GM12864 (cell line): ENCODE results near the gene STRN.

Experiments used
- DNase-seq: peaks from one replicate; pipeline ENCODE4 v3.0.0-alpha.2; 2011; ENCODE audit warnings: low read depth
- H3K4me3 ChIP-seq: 2 replicates; pipeline ENCODE4 v1.5.1; 2011; ENCODE audit warnings: mild to moderate bottlenecking, low read depth, low read length, control low read depth
- TF ChIP-seq, protein P1 (sequence below): IDR thresholded peaks from 2 replicates; pipeline ENCODE4 v1.5.1; 2011; ENCODE audit warnings: low read depth, mild to moderate bottlenecking, moderate library complexity, low read length, control low read depth, inconsistent platforms; ENCODE audit errors: missing control alignments

STRN gene

DNA sequence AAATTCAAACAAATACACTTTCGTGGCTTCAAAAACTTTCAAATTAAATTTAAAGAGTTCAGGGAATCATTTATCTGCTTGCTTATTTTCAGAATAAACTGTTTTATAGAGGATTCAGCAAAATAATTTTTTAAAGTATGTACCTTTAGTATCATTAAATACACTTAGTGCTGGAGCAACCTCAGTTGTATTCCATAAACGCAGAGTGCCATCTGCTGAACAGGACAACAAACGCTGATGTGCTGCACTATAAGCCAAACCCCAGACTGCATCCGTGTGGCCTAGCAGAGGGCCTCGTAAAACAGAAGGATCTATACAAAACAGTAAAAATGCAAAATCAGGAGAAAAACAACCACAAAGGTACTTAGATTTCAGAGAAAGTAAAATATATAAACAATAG, 108.6 kb downstream of the STRN start:
- no peak for DNase-seq
- no peak overlapping the region for H3K4me3 ChIP-seq
- TF ChIP-seq, protein P1, sequence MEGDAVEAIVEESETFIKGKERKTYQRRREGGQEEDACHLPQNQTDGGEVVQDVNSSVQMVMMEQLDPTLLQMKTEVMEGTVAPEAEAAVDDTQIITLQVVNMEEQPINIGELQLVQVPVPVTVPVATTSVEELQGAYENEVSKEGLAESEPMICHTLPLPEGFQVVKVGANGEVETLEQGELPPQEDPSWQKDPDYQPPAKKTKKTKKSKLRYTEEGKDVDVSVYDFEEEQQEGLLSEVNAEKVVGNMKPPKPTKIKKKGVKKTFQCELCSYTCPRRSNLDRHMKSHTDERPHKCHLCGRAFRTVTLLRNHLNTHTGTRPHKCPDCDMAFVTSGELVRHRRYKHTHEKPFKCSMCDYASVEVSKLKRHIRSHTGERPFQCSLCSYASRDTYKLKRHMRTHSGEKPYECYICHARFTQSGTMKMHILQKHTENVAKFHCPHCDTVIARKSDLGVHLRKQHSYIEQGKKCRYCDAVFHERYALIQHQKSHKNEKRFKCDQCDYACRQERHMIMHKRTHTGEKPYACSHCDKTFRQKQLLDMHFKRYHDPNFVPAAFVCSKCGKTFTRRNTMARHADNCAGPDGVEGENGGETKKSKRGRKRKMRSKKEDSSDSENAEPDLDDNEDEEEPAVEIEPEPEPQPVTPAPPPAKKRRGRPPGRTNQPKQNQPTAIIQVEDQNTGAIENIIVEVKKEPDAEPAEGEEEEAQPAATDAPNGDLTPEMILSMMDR = no peak

DNA sequence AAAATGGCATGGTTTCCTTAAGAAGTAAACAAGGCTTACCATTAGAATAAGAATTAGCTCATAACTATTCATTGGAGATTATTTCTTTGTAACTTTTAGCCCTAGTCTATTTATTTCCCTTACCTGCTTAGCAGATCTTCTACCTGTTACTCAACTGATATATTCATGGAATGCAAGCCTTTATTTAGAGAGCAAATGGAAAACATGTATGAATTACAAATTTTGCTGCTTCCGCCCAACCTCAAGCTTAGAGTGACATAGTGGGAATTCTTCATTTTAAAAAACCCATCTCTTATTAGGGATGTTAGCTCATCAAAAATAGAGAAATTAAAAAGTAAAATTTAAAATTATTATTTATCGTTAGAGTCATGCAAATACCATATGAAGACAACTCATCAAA, 110.9 kb downstream of the STRN start:
- TF ChIP-seq, protein P1 = no peak
- no peak overlapping the region for H3K4me3 ChIP-seq

DNA sequence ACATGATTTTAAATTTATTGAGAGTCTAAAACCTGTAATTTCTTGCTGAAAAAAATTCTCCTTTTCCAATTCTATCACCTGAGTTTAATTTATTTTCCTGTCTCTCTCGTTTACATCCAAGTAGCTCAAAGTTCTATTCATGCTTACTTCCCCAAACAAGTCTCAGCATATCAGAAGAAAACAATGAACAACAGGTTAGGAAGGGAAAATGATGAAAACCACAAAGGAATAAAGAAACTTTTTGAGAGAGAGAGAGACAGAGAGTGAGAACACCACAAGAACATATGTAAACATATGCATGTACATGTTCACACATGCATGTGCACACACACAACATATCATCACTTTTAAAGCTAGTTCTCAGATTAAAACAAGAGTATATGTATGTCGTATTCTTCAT, 112.1 kb downstream of the STRN start:
- no peak for DNase-seq
- TF ChIP-seq, protein P1 = no peak

More for the DNA sequence above, 110.9 kb downstream of the STRN start:
- DNase-seq = no peak

DNA sequence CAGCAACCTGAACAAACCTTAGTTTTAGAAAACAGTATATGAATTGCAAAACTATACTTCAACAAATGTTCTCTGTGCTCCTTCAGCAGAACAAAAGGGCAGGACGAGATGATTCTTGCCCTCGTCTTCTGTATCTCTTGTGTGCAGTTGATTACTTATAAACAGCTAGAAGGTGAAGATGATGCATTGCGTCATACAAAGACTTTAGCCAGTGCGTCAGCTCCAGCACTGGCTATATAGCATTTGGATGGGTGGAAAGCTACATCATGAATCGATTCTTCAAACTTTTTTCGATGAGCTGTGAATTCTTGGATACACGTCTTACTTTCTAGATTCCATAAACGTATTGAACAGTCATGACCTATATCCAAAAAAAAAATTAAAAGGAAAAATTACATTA, 117.1 kb downstream of the STRN start:
- no peak for DNase-seq

More for the DNA sequence above, 112.1 kb downstream of the STRN start:
- H3K4me3 ChIP-seq = no peak overlapping the region

DNA sequence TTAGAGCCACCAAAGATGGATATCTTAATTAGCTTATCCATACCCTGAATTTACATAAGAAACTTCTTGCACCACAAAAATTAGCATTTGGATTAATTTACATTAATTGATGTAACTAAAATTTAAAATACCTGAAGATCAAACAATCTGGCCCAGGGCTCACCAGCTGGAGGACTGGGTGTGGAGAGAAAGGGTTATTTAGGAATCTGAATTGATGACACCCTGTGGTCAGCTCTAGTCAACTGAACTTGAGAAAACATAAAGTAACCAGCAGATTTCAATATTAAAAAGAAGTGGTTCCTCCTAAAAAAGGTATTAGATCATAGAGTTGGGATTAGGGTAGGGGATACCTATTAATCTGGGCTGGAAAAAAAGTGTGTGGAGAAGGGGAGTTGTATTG, 122.5 kb downstream of the STRN start:
- no peak overlapping the region for H3K4me3 ChIP-seq
- TF ChIP-seq, protein P1 = no peak
- no peak for DNase-seq

More for the DNA sequence above, 117.1 kb downstream of the STRN start:
- TF ChIP-seq, protein P1 = no peak
- H3K4me3 ChIP-seq = no peak overlapping the region

DNA sequence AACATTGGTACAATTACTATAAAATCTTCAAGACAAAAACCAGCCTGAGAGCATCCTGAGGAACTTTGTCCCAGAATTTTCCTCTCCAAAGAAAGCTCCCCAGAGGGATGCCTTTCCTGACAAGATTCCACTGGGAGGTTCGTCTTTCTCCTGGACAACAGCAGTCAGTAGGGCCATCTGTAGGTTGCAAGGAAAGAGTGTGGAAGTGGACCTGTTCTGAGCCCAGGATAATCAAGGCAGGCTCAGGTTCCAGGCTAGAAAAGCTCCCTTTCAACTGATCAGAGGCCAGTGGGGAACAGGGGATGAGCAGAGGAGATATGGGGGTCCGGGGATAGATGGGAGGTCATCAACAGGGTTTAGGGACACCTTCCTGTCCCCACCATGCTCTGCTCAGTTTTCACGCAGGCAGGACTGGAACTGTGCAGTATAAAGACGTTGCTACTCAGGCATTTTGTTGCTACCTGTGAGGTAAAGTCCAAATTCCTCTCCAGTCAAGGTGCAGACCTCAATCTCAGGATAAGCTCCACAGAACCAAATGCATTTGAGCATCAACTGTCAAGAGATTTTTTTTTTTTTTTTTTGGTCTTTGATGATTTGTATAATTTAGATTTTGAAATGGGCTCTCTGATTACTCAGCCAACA, 126.2 kb downstream of the STRN start:
- TF ChIP-seq, protein P1 = no peak

More for the DNA sequence above, 126.2 kb downstream of the STRN start:
- no peak overlapping the region for H3K4me3 ChIP-seq
- no peak for DNase-seq
